ENCODE results near the gene ZNF787. TPM values are rescaled to one million over a fixed set of nuclear protein-coding genes. Genes with fewer than 3 reads are reported as not detected.

The ZNF787 gene
- total and polyA plus RNA-seq, 2 of the 8 experiments (the other 6 are each of a cell fraction or from before 2014, with no cell fraction given), result 19.7 to 56.0 TPM

DNA sequence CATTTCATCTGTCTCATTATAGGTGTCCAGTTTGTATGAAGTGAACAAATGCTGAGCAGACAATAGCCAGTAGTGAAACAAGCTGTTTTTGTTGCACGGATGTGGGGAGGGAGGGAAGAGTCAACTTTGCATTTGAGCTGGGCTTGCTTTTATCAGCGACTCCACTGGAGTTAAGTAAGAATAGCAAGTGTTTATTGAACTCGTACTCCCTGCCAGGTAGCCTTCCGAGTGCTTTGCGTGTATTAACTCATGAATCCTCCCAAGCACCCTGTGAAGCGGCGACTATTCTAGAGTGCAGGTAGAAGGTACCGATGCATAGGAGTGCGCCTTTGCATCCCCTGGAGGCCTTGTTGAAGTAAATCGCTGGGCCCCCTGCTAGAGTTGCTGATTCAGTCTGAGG, 15.3 kb upstream of the ZNF787 start:
- H2BK15ac ChIP-seq (ENCODE audit: low read length), result no peak overlapping the region
- H2AFZ ChIP-seq (ENCODE audit: low read length), result peak overlapping the region; percentile 81
- H3K9me3 ChIP-seq (ENCODE audit: insufficient read depth in 2 of 2, low read depth in 1 of 2, low read length in 1 of 2), result no peaks in the 10 kb centered on the region
- H2BK12ac ChIP-seq (ENCODE audit: low read depth, low read length), result peak overlapping the region; percentile 90; the same call in 1 of the 2 replicates
- no peaks in the 10 kb centered on the region for H3K79me1 ChIP-seq (ENCODE audit: low read depth, low read length)
- H3K4me2 ChIP-seq (ENCODE audit: insufficient read depth in 1 of 2, low read depth in 2 of 2, low read length in 2 of 2), result peak overlapping the region; percentile 57 to 66
- H3K27ac ChIP-seq (ENCODE audit: low read depth, low read length), result peak overlapping the region; percentile 58
- peak overlapping the region; percentile 99 for H2BK120ac ChIP-seq (replicated peaks; ENCODE audit: low read depth, low read length)
- peak overlapping the region; percentile 99 for H3K4ac ChIP-seq (replicated peaks; ENCODE audit: insufficient read length, low read depth, low read length)
- peak overlapping the region in 1 of 4 experiments; percentile 26; a peak in 2 of 7 replicates for H3K9ac ChIP-seq (replicated peaks in 1 of 4; ENCODE audit: extremely low read depth in 1 of 4, low read depth in 3 of 4, low read length in 3 of 4)
- no peak overlapping the region for H3K23ac ChIP-seq (ENCODE audit: insufficient read length)
- no peak overlapping the region for H3K14ac ChIP-seq (ENCODE audit: insufficient read length)
- no peaks in the 10 kb centered on the region for H3K27me3 ChIP-seq (replicated peaks in 1 of 4; ENCODE audit: control insufficient read depth in 3 of 4, extremely low read depth in 1 of 4, insufficient read depth in 3 of 4, low read length in 3 of 4)
- peak overlapping the region in 1 of 4 experiments; percentile 37; a peak in 3 of 8 replicates for H3K4me3 ChIP-seq (ENCODE audit: extremely low read depth in 1 of 4, insufficient read depth in 2 of 4, low read depth in 3 of 4, low read length in 4 of 4)
- POLR2A ChIA-PET (ENCODE audit: partially characterized antibody), result interaction anchor here (0.8 to 3.0 kb wide), 6 partner anchors 10 to 55 kb away, joined by 3 to 8 read pairs (median 5); no protein-coding TSS in a partner anchor
- no peak overlapping the region for H2AK5ac ChIP-seq (ENCODE audit: low read depth, low read length)
- CTCF ChIA-PET (ENCODE audit: partially characterized antibody), result interaction anchor here (0.7 to 7.1 kb wide), 9 partner anchors 12 to 59 kb away, joined by 3 to 35 read pairs (median 4); no protein-coding TSS in a partner anchor
- peak overlapping the region; percentile 95 for H3K18ac ChIP-seq (ENCODE audit: extremely low read depth, low read length)
- peak overlapping the region; percentile 90 for H4K5ac ChIP-seq (ENCODE audit: insufficient read length, low read depth, low read length)
- no peaks in the 10 kb centered on the region for H4K20me1 ChIP-seq (replicated peaks in 1 of 2; ENCODE audit: control insufficient read depth in 1 of 2, insufficient read depth in 2 of 2, low read length in 2 of 2)
- peak overlapping the region; percentile 22 for H3K56ac ChIP-seq (replicated peaks; ENCODE audit: insufficient read length, low read depth, low read length)
- FAIRE-seq (no peak), DNase-seq (ENCODE audit: low read depth in 1 of 2, low spot score in 2 of 2) (peak in 1 of 2 experiments; percentile 57)
- H3K36me3 ChIP-seq (ENCODE audit: control insufficient read depth in 2 of 4, insufficient read depth in 4 of 4, low read length in 3 of 4), result no peaks in the 10 kb centered on the region
- H2BK5ac ChIP-seq (ENCODE audit: low read depth, low read length), result peak overlapping the region; percentile 89; the same call in 1 of the 2 replicates
- H2BK20ac ChIP-seq (ENCODE audit: low read length), result peak overlapping the region; percentile 89
- H4K8ac ChIP-seq (ENCODE audit: extremely low read depth, insufficient read depth, low read length), result peak overlapping the region; percentile 59; the same call in 1 of the 2 replicates
- H3K23me2 ChIP-seq (ENCODE audit: low read depth, low read length), result peaks cover 6% of the 10 kb centered on the region
- whole genome bisulfite sequencing, 2 experiments (ENCODE audit: extremely low coverage in 1 of 2, insufficient coverage in 1 of 2, insufficient read length in 1 of 2, insufficient replicate concordance in 2 of 2, low coverage in 1 of 2, low lambda C conversion rate in 2 of 2, missing lambda C conversion rate in 1 of 2), result 16% methylated on average over 10 of the region's 10 CpGs; no CpG with 5 or more reads in 1 of the 2 experiments
- H4K91ac ChIP-seq (replicated peaks; ENCODE audit: insufficient read length, low read length), result peak overlapping the region; percentile 100
- H3K79me2 ChIP-seq (ENCODE audit: control insufficient read depth in 1 of 2, insufficient read depth in 2 of 2, low read length in 2 of 2), result no peaks in the 10 kb centered on the region
- H3K4me1 ChIP-seq (replicated peaks in 1 of 4; ENCODE audit: control insufficient read depth in 3 of 4, insufficient read depth in 4 of 4, low read length in 3 of 4), result peaks cover 6 to 15% (median 7%) of the 10 kb centered on the region in 4 experiments
- TF ChIP-seq SIX5 (IDR thresholded peaks at IDR 0.05; ENCODE audit: low read depth, low read length) (no peak), SRF (IDR thresholded peaks at IDR 0.05; ENCODE audit: low read depth, low read length) (no peak), CHD2 (IDR thresholded peaks at IDR 0.05; ENCODE audit: low read length) (no peak), CTBP2 (IDR thresholded peaks at IDR 0.05; ENCODE audit: borderline replicate concordance, insufficient read depth, insufficient read length, low read length) (no peak), TAF7 (optimal IDR thresholded peaks at IDR 0.05; ENCODE audit: borderline replicate concordance, low read depth, low read length) (no peak), BACH1 (IDR thresholded peaks at IDR 0.05; ENCODE audit: low read length) (no peak), JUN (IDR thresholded peaks at IDR 0.05; ENCODE audit: low read depth, low read length) (no peak), RNF2 (IDR thresholded peaks at IDR 0.05; ENCODE audit: borderline replicate concordance, low read depth, low read length, missing control alignments, poor library complexity, severe bottlenecking) (no peak), NANOG (IDR thresholded peaks at IDR 0.05; ENCODE audit: insufficient read depth, low read depth, low read length, poor library complexity, severe bottlenecking) (no peak)
- TF ChIP-seq, protein P1, sequence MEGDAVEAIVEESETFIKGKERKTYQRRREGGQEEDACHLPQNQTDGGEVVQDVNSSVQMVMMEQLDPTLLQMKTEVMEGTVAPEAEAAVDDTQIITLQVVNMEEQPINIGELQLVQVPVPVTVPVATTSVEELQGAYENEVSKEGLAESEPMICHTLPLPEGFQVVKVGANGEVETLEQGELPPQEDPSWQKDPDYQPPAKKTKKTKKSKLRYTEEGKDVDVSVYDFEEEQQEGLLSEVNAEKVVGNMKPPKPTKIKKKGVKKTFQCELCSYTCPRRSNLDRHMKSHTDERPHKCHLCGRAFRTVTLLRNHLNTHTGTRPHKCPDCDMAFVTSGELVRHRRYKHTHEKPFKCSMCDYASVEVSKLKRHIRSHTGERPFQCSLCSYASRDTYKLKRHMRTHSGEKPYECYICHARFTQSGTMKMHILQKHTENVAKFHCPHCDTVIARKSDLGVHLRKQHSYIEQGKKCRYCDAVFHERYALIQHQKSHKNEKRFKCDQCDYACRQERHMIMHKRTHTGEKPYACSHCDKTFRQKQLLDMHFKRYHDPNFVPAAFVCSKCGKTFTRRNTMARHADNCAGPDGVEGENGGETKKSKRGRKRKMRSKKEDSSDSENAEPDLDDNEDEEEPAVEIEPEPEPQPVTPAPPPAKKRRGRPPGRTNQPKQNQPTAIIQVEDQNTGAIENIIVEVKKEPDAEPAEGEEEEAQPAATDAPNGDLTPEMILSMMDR (IDR thresholded peaks at IDR 0.05; ENCODE audit: control extremely low read depth in 1 of 3, insufficient read depth in 1 of 3, low read depth in 1 of 3, low read length in 3 of 3), result peak in 1 of 3 experiments; percentile 8; a peak in 1 of 4 replicates

All from H1 (cell line).